ENCODE results near the gene ARHGAP1.

DNA sequence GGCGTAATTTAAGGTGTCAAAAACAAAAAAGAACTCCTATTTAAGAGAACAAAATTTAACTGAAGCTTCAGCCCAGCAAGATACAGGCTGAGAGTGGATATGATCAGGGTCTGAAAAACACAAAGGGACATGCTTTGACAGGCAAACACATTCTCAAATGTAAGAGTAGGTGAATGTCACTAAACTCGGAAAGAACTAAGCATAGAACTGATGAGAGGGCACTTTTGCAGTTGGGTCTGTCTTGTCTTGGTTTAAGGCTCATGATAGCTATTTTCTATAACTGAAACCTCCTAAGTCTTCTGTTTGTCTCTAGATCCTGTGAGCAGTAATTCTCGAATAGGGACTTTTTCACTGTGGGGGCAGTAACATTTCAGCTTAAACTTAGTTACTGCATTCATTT, 45.6 kb upstream of the ARHGAP1 start:
- TF ChIP-seq JUN (CRISPR knock-in tag; IDR thresholded peaks at IDR 0.05) (no peak), MAX (CRISPR knock-in tag; IDR thresholded peaks at IDR 0.05) (no peak), OVOL2 (CRISPR knock-in tag; IDR thresholded peaks at IDR 0.05; ENCODE audit: borderline replicate concordance) (no peak), SP1 (CRISPR knock-in tag; conservative IDR thresholded peaks at IDR 0.05) (no peak), TCF7 (CRISPR knock-in tag; IDR thresholded peaks at IDR 0.05; ENCODE audit: low read depth) (no peak), FOXJ3 (CRISPR knock-in tag; IDR thresholded peaks at IDR 0.05; ENCODE audit: borderline replicate concordance) (no peak), E2F5 (CRISPR knock-in tag; IDR thresholded peaks at IDR 0.05) (no peak), NR2C2 (CRISPR knock-in tag; IDR thresholded peaks at IDR 0.05) (no peak), CREM (CRISPR knock-in tag; IDR thresholded peaks at IDR 0.05) (no peak), ELF4 (CRISPR knock-in tag; IDR thresholded peaks at IDR 0.05; ENCODE audit: low read depth) (no peak)
- TF ChIP-seq, protein P1, sequence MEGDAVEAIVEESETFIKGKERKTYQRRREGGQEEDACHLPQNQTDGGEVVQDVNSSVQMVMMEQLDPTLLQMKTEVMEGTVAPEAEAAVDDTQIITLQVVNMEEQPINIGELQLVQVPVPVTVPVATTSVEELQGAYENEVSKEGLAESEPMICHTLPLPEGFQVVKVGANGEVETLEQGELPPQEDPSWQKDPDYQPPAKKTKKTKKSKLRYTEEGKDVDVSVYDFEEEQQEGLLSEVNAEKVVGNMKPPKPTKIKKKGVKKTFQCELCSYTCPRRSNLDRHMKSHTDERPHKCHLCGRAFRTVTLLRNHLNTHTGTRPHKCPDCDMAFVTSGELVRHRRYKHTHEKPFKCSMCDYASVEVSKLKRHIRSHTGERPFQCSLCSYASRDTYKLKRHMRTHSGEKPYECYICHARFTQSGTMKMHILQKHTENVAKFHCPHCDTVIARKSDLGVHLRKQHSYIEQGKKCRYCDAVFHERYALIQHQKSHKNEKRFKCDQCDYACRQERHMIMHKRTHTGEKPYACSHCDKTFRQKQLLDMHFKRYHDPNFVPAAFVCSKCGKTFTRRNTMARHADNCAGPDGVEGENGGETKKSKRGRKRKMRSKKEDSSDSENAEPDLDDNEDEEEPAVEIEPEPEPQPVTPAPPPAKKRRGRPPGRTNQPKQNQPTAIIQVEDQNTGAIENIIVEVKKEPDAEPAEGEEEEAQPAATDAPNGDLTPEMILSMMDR (IDR thresholded peaks at IDR 0.05) = no peak
- TF ChIP-seq, protein P2, sequence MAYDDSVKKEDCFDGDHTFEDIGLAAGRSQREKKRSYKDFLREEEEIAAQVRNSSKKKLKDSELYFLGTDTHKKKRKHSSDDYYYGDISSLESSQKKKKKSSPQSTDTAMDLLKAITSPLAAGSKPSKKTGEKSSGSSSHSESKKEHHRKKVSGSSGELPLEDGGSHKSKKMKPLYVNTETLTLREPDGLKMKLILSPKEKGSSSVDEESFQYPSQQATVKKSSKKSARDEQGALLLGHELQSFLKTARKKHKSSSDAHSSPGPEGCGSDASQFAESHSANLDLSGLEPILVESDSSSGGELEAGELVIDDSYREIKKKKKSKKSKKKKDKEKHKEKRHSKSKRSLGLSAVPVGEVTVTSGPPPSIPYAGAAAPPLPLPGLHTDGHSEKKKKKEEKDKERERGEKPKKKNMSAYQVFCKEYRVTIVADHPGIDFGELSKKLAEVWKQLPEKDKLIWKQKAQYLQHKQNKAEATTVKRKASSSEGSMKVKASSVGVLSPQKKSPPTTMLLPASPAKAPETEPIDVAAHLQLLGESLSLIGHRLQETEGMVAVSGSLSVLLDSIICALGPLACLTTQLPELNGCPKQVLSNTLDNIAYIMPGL (CRISPR knock-in tag; IDR thresholded peaks at IDR 0.05) = no peak
- TF ChIP-seq, protein P3, sequence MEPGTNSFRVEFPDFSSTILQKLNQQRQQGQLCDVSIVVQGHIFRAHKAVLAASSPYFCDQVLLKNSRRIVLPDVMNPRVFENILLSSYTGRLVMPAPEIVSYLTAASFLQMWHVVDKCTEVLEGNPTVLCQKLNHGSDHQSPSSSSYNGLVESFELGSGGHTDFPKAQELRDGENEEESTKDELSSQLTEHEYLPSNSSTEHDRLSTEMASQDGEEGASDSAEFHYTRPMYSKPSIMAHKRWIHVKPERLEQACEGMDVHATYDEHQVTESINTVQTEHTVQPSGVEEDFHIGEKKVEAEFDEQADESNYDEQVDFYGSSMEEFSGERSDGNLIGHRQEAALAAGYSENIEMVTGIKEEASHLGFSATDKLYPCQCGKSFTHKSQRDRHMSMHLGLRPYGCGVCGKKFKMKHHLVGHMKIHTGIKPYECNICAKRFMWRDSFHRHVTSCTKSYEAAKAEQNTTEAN (CRISPR knock-in tag; IDR thresholded peaks at IDR 0.05) = no peak
- TF ChIP-seq, protein P4, sequence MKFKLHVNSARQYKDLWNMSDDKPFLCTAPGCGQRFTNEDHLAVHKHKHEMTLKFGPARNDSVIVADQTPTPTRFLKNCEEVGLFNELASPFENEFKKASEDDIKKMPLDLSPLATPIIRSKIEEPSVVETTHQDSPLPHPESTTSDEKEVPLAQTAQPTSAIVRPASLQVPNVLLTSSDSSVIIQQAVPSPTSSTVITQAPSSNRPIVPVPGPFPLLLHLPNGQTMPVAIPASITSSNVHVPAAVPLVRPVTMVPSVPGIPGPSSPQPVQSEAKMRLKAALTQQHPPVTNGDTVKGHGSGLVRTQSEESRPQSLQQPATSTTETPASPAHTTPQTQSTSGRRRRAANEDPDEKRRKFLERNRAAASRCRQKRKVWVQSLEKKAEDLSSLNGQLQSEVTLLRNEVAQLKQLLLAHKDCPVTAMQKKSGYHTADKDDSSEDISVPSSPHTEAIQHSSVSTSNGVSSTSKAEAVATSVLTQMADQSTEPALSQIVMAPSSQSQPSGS (CRISPR knock-in tag; IDR thresholded peaks at IDR 0.05; ENCODE audit: borderline replicate concordance, low read depth) = no peak
